GM19468 (cell line): Measurements from ENCODE around the gene SH3BP2.

Source experiments
- ATAC-seq: cut with Tn5 transposase; IDR thresholded peaks from one replicate; pipeline ENCODE4 v1.9.1; 2021; ENCODE audit warnings: mild to moderate bottlenecking, moderate library complexity, moderate number of reproducible peaks; ENCODE audit not compliant: unreplicated experiment; ENCODE audit errors: extremely low read depth

Gene SH3BP2

GRCh38 chr4:2789793-2790582 is 2.9 kb upstream of the SH3BP2 start:
- no peak for ATAC-seq

GRCh38 chr4:2790583-2791517 is 2.0 kb upstream of the SH3BP2 start:
- ATAC-seq: no peak

- no peak for ATAC-seq
Measured at GRCh38 chr4:2791518-2792395, 1.1 kb upstream of the SH3BP2 start.

GRCh38 chr4:2792396-2792710 is 532 bp upstream of the SH3BP2 start:
- ATAC-seq: no peak

GRCh38 chr4:2793586-2794485 is 951 bp downstream of the SH3BP2 start:
- no peak for ATAC-seq

GRCh38 chr4:2794486-2795299 is 1.8 kb downstream of the SH3BP2 start:
- ATAC-seq: no peak

- no peak for ATAC-seq
Measured at GRCh38 chr4:2795300-2795892, 2.5 kb downstream of the SH3BP2 start.

GRCh38 chr4:2795893-2796848 is 3.3 kb downstream of the SH3BP2 start:
- no peak for ATAC-seq

- ATAC-seq: no peak
Measured at GRCh38 chr4:2796849-2797544, 4.1 kb downstream of the SH3BP2 start.

GRCh38 chr4:2797545-2798305 is 4.8 kb downstream of the SH3BP2 start:
- ATAC-seq: no peak

- no peak for ATAC-seq
Measured at GRCh38 chr4:2798399-2799223, 5.7 kb downstream of the SH3BP2 start.

- ATAC-seq: no peak
Measured at GRCh38 chr4:2799224-2799911, 6.5 kb downstream of the SH3BP2 start.

GRCh38 chr4:2799971-2800690 is 7.2 kb downstream of the SH3BP2 start:
- ATAC-seq: no peak
